ENCODE data around the gene ERN1.

The ERN1 gene

DNA sequence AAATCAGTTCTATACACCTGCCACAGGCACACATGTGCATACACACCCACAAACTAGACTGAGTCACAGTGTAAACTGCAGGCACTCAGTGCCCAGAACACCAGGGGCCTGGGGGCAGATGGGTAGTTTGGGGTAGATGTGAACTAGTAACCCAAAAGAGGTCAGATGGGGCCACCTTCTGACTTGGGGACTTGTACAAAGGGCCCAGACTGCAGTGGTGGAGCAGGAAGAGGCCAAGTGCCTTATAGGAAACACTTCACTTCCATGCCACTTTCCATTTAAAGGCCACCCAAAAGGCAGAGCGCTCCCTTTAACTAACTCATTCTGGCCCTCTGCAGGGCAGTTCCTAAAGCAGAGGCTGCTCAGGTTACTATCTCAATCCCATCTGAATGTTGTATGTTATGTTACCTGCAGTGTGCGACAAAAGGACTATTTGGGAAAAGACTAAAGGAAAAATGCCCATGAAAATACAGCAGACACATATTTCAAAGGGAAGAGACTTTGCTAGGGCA is 27.8 kb upstream of the ERN1 start:
- DNase-seq = no peak

DNA sequence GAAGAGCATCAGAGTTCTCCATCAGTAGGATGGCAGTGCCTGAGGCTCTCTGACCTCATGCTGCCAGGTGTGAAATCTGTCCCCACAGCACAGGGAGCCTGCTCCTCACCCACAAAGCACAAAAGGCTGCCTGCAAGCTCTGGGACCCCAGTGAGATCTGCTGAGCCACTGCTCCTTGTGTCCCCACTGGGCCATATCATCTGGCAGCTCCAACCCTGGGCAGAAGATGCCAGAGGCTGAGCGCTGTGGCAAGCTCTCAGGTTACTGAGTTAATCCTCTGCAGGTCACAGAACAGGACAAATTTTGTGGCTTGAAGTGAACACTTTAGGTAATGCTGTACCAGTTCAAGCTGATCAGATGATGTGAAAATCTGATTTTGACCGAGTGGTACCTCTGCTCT is 26.7 kb upstream of the ERN1 start:
- no peak for DNase-seq

DNA sequence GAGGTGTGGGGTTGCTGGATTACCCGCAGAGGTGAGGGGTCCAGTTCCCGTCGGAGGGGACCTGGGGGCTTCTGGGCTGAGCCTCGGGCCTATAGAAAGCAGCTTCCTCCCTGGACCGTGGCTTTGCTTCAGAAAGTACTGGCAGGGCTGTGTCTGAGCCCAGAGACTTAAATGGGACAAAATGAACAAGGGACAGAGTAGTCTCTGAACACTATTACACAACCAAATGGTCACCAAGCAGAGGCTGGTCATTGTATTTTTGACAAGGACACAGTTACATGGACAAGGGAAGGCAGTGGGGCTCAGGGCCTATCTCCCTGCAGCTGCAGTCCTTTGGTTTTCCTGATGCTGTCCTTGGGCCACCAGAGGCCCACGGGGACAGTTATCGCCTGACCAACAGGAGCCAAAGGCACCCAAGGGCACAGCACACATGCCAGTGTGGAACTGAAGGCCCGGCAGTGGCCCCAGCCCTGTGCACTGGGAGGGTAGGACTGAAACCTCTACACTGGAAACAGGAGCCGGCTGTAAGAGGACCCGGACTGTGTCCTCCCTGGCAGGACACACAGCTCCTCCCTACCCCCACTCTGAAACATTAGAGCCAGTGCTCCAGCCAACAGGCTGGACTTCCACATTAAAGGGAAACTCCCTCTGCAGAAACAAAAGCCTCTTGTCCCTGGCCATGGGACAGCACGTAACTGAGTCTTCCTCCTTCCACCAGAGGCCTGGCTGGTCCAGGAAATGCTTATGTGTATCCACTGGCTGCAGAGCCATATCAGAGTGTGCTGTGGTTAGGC is 26.0 kb upstream of the ERN1 start:
- DNase-seq = no peak

DNA sequence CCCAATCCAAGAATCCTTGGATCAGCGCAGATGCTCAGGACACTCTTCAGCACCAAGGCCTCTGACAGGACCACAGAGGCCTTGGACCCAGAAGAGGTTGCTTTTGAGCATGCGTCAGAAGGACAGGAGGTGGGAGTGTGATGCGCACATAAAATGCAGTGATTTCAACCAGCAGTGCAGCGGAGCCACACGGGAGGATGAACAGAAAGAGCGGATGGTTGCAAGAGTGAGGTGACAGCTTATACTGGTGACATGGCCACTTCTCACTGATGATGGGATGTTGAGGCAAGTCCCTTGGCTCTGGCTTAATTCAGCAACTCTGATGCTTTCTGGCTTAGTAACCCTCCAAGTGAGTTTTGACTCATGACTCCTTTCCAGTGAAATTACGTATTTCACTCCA is 25.2 kb upstream of the ERN1 start:
- DNase-seq = no peak

DNA sequence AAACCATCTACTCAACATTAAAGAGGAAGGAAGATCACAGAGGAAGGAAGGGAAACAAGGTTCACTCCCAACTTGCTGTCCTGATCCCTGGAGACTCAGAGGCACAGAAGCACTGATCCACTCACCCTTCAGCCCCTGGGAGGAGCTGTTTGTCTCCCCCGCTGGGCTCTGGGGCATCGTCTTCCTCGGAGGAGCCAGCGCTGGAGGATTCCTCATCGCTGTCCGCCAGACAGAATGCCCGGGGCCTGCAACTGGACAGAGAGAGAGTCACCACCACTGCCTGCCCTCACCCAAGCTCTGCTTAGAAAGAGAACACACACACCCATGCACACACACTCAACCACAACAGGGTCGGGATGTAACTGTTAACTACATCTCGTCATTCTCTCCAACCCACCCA is 24.8 kb upstream of the ERN1 start:
- DNase-seq = no peak

DNA sequence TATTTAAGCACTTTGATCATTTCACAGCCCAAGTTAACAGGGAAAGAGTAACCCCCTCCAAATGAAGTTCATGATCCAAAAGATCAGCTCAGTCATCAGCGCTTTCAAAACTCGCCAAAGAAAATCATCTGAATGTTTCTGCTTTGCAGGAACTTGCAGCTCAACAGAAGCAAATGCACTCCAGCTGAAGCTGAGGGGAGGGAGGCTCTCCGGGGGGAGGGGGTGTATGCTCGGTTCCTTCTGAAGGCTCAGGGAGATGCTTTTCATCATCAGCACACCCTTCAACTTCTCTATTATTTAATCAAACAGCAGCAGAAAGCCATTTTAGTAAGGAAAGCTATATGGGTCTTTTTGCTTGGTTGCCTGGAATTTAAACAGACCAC is 24.4 kb upstream of the ERN1 start:
- DNase-seq = no peak

DNA sequence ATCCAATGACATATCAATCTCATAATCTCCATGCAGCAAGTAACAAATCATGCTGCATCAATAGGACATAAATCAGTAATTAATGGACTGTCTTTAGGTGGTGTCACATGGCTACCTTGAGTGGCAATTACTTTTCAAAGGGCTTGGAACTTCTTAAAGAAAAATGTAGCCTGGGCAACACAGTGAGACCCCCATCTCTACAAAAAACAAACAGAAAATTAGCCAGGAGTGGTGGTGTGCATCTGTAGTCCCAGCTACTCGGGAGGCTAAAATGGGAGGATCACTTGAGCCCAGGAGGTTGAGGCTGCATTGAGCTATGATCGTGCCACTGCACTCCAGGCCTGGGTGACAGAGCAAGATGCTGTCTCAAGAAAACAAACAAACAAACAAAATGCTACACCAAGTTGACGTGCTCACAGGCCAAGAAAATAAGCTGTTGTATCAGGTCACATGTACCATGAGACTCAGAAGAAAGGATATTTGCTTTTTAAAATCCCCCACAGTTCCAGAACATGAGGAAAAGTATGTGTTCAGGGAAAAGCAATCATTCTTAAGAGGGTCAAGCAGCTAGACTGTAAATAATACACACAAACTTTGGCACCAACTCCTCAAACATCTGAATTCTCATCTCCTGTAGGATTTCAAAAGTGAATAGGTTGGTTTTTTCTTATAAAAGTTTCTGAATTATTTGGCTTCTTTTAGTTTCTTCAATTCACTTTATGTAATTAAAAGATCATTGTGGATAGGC is 23.8 kb upstream of the ERN1 start:
- no peak for DNase-seq

DNA sequence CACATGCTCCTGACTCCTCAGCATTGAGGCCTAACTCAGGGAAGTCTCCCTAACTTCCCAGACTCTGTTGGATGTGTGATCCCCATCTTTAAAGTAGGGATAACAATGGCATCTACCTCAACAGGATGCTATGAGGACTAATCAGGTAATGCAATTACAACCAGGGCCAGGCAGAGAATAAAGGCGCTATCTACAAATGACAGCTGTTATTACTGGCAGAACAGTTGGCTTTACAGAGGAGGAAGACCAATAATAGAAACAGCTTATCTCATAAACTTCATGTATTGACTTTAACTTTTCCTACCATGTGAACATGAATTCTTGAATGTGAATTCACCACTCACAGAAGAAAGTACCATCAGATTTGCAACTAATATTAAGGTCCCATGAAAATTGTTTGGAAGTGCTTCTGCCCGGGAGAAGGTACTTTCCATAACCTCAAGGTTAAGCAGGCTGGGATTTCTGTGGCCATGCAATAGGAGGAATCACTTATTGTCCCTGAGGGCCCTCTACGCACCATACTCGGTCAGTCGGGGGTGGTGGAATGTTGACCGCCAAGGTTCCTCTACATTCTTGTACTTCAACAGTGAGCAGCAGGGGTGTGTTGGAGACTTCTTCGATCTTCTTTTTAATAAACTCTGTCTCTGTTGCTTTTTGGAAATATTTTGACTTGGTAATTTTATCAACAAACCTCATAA is 22.6 kb upstream of the ERN1 start:
- DNase-seq = no peak

DNA sequence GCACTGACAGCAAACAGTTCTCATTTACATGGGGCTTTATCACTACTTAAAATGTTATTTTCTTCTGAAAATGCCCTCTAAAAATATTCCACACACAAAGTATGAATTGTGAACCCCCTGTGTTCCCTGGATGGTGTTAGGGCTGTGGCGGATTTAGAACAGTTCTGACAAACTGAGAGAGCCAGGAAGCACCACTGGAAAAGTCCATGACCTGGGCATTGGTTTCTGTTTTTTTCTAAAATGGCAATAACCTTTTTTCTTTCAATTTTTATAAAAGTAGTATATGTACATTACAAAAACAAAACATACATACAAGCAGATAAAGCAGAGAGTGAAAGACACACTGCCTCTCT is 21.0 kb upstream of the ERN1 start:
- no peak for DNase-seq

DNA sequence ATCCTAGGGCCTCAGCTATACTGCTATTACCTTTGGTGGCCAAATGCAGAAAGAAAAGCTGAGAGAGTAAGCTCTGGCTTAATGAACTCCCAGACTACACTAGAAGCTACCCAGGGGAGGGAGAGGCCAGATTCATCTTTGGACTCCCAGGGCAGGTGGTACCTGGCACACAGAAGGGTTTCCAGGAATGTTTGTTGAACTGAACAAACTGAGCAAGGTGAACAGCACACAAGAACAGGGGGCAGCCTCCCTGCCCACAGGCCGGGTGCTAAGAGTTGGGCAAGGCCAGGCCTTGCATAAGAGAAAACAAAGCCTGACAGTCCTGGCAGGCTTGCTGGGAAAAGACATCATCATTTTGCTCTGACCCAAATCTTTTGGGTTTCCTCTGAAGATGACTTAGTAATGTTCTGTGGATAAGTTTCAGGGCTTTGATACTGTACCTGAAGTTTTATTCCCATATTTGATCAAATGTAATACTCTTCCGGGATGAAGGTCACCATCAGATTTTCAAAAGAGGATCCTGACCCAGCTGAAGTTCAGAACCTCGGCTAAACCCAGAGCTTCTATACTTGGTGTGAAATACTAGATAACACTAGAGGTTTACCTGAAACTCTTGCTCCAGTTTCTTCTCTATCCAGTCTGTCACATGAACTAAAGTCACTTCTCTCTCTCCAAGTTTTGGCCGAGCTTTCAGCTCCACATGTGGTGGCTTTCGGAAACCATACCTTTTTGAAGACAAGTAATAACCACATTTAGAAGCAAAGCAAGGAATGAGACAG is 20.5 kb upstream of the ERN1 start:
- DNase-seq = no peak

DNA sequence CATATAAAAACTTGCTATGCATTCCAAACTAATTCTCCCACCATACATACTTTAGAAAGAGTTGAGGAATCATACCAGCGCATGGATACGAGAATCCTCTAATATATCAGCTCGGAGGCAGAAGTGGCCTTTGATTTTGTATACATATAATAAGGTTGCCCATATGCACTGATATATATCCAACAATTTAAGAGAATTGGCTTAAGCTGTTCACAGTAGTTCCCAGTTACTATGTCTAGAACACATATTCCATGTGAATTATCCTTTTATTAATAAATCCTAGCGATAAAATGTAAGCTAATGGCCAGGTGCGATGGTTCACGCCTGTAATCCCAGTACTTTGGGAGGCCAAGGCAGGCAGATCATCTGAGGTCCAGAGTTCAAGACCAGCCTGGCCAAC is 19.3 kb upstream of the ERN1 start:
- no peak for DNase-seq

DNA sequence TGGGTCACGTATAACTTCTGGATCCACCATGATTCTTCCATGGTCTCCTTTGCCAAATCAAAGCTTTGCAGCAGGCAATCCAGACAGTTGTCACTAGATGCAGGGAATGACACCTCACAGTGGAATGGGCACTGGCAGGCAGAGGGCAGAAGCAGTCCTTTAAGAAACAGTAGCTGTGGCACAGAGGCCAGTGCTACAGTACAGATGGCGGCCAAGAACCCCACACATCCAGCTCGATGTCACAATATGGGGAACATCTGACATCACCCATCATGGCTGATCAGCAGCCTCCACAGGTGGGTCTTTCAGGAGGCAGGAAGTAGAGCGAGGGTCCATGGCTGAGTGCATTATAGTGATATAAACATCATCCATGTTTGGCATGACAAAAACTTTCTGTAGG is 18.8 kb upstream of the ERN1 start:
- no peak for DNase-seq

DNA sequence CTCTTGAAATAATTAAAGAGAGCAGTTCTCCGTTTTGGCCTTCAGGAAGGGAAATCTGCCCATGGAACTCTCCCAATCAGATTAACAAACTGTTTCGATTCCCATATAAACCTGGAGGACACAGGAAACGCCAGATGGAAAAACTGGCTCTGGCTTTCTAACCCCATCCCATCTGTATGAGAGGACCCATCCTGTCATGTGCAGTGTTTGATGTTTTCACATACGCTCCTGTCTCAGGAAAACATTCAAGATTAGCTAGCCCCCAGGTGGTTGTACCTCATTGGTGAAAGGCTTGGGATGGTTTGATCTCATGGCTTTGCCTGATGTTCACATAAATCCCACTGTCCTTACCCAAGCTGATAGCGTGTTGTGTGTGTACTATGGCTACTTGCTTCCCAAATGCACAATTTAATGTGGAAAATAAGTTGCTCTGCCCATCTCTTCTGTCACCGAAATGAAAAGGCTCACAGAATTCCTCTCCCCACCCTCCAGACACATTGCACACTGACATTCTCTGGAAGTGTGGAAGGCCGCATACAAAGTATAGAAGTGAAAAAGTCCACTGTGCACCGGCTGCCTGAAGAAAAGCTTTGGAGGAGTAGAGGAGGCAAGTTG is 18.2 kb upstream of the ERN1 start:
- DNase-seq = no peak

DNA sequence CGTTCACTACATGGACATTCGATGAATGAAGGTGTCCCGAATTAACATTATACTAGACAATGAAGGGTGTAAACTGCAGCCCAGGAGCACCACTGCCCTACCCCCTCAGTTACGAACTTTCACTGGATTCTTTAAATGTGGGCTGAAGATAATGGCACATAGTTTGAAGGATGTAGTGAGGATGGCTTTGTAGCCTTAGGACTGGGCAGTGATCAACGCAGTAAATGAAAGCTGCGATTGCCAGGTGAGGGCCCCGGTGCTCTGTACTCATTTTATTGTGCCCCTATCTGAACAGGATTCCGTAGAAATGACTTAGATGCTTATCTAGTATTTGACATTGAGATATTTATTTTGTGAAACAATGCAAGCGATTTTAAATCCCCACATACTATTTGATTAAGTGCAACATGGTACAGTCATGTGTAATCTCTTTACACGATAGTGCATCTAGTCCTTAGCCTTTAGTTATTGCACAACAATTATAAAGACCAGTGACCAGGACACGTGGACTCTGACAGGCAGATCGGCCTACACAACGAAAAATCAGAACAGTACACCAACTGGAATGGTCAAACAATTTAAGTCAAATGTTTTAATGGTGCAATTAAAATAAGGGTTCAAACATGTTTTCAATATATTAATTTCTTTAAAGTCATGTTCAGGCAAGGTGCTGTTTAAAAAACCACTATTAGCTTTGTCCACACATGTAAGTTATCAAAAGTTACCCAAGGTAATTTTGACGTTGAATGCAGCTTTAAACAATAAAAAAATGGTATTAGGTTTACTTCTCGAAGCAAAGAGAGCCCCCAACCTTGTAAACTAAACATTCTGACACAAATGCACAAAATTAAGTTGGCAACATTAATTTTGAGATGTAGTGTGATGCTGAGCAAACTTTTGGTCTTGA is 17.4 kb upstream of the ERN1 start:
- DNase-seq = no peak

DNA sequence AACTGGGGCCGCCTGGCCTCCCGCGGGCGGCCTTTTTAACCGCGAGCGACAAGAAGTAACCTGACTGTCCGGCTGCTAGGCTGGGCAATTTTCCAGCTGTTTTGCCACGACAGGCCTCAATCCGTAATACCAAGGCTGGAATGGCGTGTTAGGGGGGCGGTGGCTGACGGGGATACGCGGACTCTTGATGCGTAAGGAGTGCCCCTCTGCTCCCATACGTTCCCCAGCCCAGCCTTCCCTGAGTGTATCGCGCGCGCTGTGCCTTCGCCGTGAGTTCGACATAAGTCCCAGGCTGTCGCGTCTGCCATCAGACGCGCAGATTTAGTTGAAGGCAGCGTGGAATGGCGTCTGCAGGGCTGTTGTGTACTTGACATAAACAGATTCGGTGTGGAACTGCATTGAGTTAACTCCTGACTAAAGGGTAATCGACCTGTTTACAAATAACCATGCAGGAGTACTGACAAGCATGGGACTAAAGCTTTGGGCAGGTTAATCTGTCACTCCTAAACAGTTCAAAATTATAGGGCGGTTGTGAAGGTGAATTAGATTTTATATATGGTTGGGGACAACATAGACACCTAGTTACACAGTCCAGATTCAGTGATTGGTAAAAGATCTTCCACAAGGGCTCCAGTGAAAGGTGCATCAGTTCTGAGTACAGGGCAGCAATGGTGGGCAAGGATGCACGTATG is 16.6 kb upstream of the ERN1 start:
- peak; percentile 60 for DNase-seq

DNA sequence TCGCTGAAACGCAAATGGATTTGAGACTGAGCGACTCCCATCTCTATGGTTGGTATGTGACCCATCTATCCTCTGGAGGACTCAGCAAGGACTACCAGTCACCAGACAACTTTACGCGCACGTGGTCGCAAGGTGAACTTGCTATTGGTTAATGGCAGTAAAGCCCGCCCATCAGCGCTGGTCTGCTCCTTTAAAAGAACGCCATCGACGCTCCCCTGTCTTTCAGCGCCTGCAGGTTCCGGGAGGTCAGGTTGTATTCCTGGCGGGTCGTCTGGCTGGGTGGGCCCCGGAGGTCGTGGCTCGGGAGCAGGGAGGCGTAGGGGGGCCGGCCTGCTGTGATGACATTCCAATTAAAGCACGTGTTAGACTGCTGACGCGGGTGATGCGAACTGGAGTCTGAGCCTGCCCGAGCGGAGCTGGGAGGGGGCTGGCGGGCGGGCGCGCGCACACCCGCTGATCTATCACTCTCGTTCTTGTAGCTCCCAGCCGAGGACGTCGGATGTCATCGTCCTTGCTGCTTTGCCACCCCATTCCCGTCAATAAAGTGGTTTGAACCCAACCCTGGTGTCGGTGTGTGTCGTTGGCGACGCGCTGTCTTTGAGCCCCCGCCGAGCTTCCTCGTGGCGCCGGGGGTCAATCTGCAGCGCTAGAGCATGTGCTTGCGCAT is 15.9 kb upstream of the ERN1 start:
- DNase-seq = peak; percentile 99

DNA sequence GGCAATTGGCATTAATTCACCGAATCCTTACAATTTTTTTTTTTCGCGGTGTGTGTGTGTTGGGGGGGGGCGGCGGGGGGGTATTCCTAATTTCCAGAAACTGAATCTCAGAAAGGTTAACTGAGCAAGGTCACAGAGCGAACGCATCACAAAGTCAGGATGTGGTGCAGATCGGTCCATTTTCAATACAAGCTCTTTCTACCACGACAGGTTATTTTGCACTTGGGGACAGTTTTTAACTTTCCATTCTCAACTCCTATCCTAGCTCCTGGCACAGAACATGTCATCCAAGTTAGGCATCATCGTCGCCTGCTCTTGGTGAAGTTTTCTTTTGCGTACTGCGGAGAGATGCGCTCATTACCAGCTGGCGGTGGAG is 15.4 kb upstream of the ERN1 start:
- no peak for DNase-seq

DNA sequence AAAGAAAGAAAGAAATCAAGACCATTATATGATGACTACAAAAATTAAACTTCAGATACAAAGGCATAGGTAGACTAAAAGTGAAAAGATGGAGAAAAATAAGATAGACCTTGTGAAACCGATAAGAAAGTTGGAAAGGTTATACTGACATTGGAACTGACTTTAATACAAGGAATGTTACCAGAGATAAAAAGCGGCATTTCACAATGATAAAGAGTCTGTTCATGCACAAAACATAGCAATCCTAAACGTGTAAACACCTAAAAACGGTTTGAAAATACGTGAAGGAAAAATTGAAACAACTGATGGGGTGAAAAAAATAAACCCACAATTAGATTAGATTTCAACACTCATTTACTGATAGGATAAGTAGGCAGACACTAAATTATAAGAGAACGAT is 9.6 kb upstream of the ERN1 start:
- no peak for DNase-seq

DNA sequence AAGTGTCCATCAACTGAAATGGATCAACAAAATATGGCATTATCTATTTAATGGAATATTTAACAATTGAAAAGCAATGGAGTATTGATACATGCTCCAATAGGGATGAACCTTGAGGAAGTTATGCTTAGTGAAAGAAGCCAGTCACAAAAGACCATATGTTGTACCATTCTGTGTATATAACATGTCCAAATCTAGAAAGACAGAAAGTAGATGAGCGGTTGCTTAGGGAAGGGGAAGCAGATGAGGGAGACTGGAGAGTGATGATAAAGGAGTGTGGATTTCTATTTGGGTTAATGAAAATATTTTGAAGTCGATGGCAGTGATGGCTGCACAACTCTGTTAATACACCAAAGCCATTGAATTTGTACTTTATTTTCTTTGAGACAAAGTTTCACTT is 8.5 kb upstream of the ERN1 start:
- no peak for DNase-seq

DNA sequence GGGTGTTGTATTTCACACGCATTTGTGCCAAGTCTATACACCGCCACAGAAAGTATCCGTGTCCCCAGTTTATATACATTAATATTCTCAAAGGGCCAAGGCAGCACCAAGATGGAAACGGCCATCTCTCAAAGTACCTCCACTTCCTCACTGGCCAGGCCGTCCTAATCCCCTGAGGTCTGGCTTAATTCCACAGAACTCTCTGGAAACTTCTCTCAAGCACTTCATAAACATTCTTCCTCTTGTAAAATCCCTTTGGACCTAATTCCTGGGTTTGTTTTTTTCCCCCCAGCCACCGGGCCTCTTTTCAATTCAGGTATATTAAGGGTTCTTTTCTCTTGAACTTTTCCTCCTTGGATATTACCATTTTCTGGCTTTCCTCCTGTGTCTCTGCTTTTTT is 5.1 kb upstream of the ERN1 start:
- no peak for DNase-seq

All from NCI-H774 (cell line).